HepG2 (cell line): Measurements from ENCODE around the gene KLRK1. TPM values are rescaled to one million over a fixed set of nuclear protein-coding genes. Genes with fewer than 3 reads are reported as not detected.

Experiments
- AHR ChIP-seq: IDR thresholded peaks from 2 replicates; pipeline ENCODE4 v1.6.1; 2018; ENCODE audit warnings: missing genetic modification reagents, missing compliant biosample characterization
- FOXA1 ChIP-seq, 2 experiments: fragments of 450-650 bp in 1 of 2; sonication (generic) in 1 of 2; formaldehyde crosslinking in 1 of 2; IDR thresholded peaks; 2 replicates each; pipeline versions ENCODE4 v1.4.0 to v1.6.1; 2016 to 2020; ENCODE audit warnings: missing genetic modification reagents in 1 of 2
- GTF2F1 ChIP-seq: fragments of 150-350 bp; IDR thresholded peaks from 2 replicates; pipeline ENCODE4 v1.6.1; 2014; ENCODE audit warnings: low read length
- KAT7 ChIP-seq: IDR thresholded peaks from 2 replicates; pipeline ENCODE4 v1.6.1; 2018; ENCODE audit warnings: borderline replicate concordance, missing compliant biosample characterization
- KDM4B ChIP-seq: sonication (generic); formaldehyde crosslinking; IDR thresholded peaks from 2 replicates; pipeline ENCODE4 v1.4.0; 2020; ENCODE audit warnings: missing genetic modification reagents
- MAFF ChIP-seq: IDR thresholded peaks from 2 replicates; pipeline ENCODE4 v1.6.1; 2011; ENCODE audit warnings: low read depth, low read length, improper control_type of control experiment
- MTA1 ChIP-seq: sonication (generic); formaldehyde crosslinking; IDR thresholded peaks from 2 replicates; pipeline ENCODE4 v1.4.0; 2020; ENCODE audit warnings: missing genetic modification reagents, mild to moderate bottlenecking, borderline replicate concordance
- PRDM10 ChIP-seq: sonication (generic); formaldehyde crosslinking; IDR thresholded peaks from 2 replicates; pipeline ENCODE4 v1.4.0; 2020; ENCODE audit warnings: low read depth, missing genetic modification reagents
- PRDM4 ChIP-seq: sonication (generic); formaldehyde crosslinking; IDR thresholded peaks from 2 replicates; pipeline ENCODE4 v1.9.0; 2021; ENCODE audit warnings: missing genetic modification reagents, borderline replicate concordance
- ZFP62 ChIP-seq: sonication (generic); formaldehyde crosslinking; IDR thresholded peaks from 2 replicates; pipeline ENCODE4 v1.4.0; 2020; ENCODE audit warnings: missing genetic modification reagents
- ZNF30 ChIP-seq: sonication (generic); formaldehyde crosslinking; IDR thresholded peaks from 2 replicates; pipeline ENCODE4 v1.5.0; 2020; ENCODE audit warnings: mild to moderate bottlenecking, missing genetic modification reagents
- ZNF496 ChIP-seq: sonication (generic); formaldehyde crosslinking; IDR thresholded peaks from 2 replicates; pipeline ENCODE4 v1.8.1; 2023; ENCODE audit warnings: mild to moderate bottlenecking, moderate library complexity, missing genetic modification reagents; ENCODE audit not compliant: insufficient replicate concordance
- ZNF598 ChIP-seq: sonication (generic); formaldehyde crosslinking; IDR thresholded peaks from 2 replicates; pipeline ENCODE4 v1.5.1; 2020; ENCODE audit warnings: mild to moderate bottlenecking, missing genetic modification reagents, borderline replicate concordance
- ZNF619 ChIP-seq: sonication (generic); formaldehyde crosslinking; IDR thresholded peaks from 2 replicates; pipeline ENCODE4 v1.4.0; 2020; ENCODE audit warnings: mild to moderate bottlenecking, missing genetic modification reagents
- polyA plus RNA-seq, 8 experiments: library from polyadenylated mRNA; depleted of rRNA in 3 of 8; stranded (reverse) in 7 of 8; unstranded in 1 of 8; fragments of >200 nt; fragmentation: Illumina TruSeq in 4 of 8; extraction: Trizol in 4 of 8; gene quantifications; 2 replicates each; pipeline versions ENCODE4 v1.2.1 to v1.2.3, GENCODE V29; 2011 to 2016; ENCODE audit warnings: low read depth in 4 of 8, missing spikeins in 1 of 8, mixed read lengths in 1 of 8; ENCODE audit not compliant: insufficient read depth in 1 of 8
- total RNA-seq, 5 experiments: library from RNA; depleted of rRNA; stranded (reverse); fragments of >200 nt; fragmentation: Illumina TruSeq; extraction: Trizol; gene quantifications; 2 replicates each; pipeline ENCODE4 v1.2.3, GENCODE V29; 2016; ENCODE audit warnings: low read depth in 1 of 5
- TF ChIP-seq, protein P1 (sequence below): IDR thresholded peaks from 2 replicates; pipeline ENCODE4 v1.6.1; 2016; ENCODE audit warnings: control low read depth
- TF ChIP-seq, protein P2 (sequence below), 2 experiments: sonication (generic) in 1 of 2; formaldehyde crosslinking in 1 of 2; IDR thresholded peaks; 2 replicates each; pipeline versions ENCODE4 v1.5.1 to v1.6.1; 2011 to 2020; ENCODE audit warnings: borderline replicate concordance in 1 of 2, low read depth in 1 of 2, low read length in 1 of 2, mild to moderate bottlenecking in 1 of 2, missing genetic modification reagents in 1 of 2, moderate library complexity in 1 of 2
- TF ChIP-seq, protein P3 (sequence below): sonication (generic); formaldehyde crosslinking; IDR thresholded peaks from 2 replicates; pipeline ENCODE4 v1.4.0; 2020; ENCODE audit warnings: mild to moderate bottlenecking, missing genetic modification reagents, borderline replicate concordance

KLRK1 gene
- total and polyA plus RNA-seq, 2 of the 13 experiments (the other 11 are each of a cell fraction or from before 2014, with no cell fraction given): not detected

- TF ChIP-seq, protein P1, sequence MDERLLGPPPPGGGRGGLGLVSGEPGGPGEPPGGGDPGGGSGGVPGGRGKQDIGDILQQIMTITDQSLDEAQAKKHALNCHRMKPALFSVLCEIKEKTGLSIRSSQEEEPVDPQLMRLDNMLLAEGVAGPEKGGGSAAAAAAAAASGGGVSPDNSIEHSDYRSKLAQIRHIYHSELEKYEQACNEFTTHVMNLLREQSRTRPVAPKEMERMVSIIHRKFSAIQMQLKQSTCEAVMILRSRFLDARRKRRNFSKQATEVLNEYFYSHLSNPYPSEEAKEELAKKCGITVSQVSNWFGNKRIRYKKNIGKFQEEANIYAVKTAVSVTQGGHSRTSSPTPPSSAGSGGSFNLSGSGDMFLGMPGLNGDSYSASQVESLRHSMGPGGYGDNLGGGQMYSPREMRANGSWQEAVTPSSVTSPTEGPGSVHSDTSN (CRISPR knock-in tag): no peak
- TF ChIP-seq, protein P2, sequence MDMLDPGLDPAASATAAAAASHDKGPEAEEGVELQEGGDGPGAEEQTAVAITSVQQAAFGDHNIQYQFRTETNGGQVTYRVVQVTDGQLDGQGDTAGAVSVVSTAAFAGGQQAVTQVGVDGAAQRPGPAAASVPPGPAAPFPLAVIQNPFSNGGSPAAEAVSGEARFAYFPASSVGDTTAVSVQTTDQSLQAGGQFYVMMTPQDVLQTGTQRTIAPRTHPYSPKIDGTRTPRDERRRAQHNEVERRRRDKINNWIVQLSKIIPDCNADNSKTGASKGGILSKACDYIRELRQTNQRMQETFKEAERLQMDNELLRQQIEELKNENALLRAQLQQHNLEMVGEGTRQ (IDR thresholded peaks at IDR 0.05; ENCODE audit: low read depth, low read length): no peak
- TF ChIP-seq, protein P2 (CRISPR knock-in tag; IDR thresholded peaks at IDR 0.05; ENCODE audit: borderline replicate concordance): no peak
- TF ChIP-seq ZNF496 (no peak), ZNF598 (CRISPR knock-in tag) (no peak), KDM4B (no peak), KAT7 (CRISPR knock-in tag) (no peak), PRDM10 (CRISPR knock-in tag) (0 out of 2 replicates have a peak, but pooled peaks have one; percentile 25), ZFP62 (CRISPR knock-in tag) (no peak), PRDM4 (CRISPR knock-in tag) (no peak), ZNF619 (CRISPR knock-in tag) (no peak), GTF2F1 (no peak), MAFF (no peak), MTA1 (CRISPR knock-in tag) (no peak), AHR (CRISPR knock-in tag) (no peak), FOXA1 (IDR thresholded peaks at IDR 0.05) (peak; percentile 64), FOXA1 (CRISPR knock-in tag; IDR thresholded peaks at IDR 0.05) (peak; percentile 92), ZNF30 (CRISPR knock-in tag) (no peak)
- TF ChIP-seq, protein P3, sequence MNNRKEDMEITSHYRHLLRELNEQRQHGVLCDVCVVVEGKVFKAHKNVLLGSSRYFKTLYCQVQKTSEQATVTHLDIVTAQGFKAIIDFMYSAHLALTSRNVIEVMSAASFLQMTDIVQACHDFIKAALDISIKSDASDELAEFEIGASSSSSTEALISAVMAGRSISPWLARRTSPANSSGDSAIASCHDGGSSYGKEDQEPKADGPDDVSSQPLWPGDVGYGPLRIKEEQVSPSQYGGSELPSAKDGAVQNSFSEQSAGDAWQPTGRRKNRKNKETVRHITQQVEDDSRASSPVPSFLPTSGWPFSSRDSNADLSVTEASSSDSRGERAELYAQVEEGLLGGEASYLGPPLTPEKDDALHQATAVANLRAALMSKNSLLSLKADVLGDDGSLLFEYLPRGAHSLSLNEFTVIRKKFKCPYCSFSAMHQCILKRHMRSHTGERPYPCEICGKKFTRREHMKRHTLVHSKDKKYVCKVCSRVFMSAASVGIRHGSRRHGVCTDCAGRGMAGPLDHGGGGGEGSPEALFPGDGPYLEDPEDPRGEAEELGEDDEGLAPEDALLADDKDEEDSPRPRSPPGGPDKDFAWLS (CRISPR knock-in tag): no peak
Measured at GRCh38 chr12:10395390-10395998, 5.7 kb upstream of the KLRK1 start (continued).
